ENCODE data around the gene PGF.

GRCh38 chr14:74910556-74910955 lies 44.8 kb downstream of the PGF start:
- TF ChIP-seq CTCF (IDR thresholded peaks at IDR 0.05; ENCODE audit: poor library complexity) (no peak), EZH2phosphoT487 (IDR thresholded peaks at IDR 0.05; ENCODE audit: low read depth, severe bottlenecking, unreplicated experiment) (no peak)

Data from hepatocyte (in vitro differentiated cells).